ENCODE measurements around the gene ERC2. TPM values are rescaled to one million over a fixed set of nuclear protein-coding genes. Genes with fewer than 3 reads are reported as not detected.

ERC2 gene
- total and polyA plus RNA-seq, 11 donors, result 0.16 to 3.8 (median 1.6) TPM

- TF ChIP-seq POLR2A (IDR thresholded peaks at IDR 0.05) (no peak), CTCF (IDR thresholded peaks at IDR 0.05) (no peak)
- 73 to 78% (median 74%) methylated on average over 2 of the region's 2 CpGs for WGBS, 4 donors
- intact Hi-C loops (cut with DNase I), result loop anchor here in 1 of 10 donors (10.0 kb wide), 1 partner anchor 483 kb away; no protein-coding TSS in a partner anchor
These were observed 230.0 kb downstream of the ERC2 start for GRCh38 chr3:56238299-56238698.

DNA sequence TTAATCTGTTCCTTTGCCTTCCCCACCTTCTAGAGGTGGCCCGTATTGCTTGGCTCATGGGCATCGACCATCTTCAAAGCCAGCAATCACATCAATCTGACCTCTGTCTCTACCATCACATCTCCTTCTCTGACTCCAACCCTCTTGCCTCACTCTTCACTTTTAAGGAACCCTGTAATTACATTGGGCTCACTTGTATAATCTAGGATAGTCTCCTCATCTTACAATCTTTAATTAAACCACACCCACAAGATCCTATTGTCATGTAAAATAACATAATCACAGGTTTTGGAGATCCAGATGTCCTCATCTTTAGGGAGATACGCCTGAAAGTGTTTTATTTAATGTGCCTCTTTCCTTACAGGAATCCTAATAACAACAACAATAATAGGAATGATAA, 234.5 kb downstream of the ERC2 start:
- H3K36me3 ChIP-seq, result no peaks in the 10 kb centered on the region
- TF ChIP-seq CTCF (IDR thresholded peaks at IDR 0.05) (no peak), POLR2A (IDR thresholded peaks at IDR 0.05) (no peak)
- no peaks in the 10 kb centered on the region for H3K4me1 ChIP-seq
- DNase-seq (no peak), ATAC-seq (no peak)
- no peak overlapping the region for H3K27ac ChIP-seq
- no peak overlapping the region for H3K4me3 ChIP-seq
- no peaks in the 10 kb centered on the region for H3K9me3 ChIP-seq
- 81 to 90% (median 87%) methylated on average over 3 of the region's 3 CpGs for WGBS, 4 donors
- H3K27me3 ChIP-seq, result no peaks in the 10 kb centered on the region
- intact Hi-C loops (cut with DNase I), result loop anchor here in 1 of 10 donors (10.0 kb wide), 1 partner anchor 479 kb away; no protein-coding TSS in a partner anchor

More at GRCh38 chr3:56238299-56238698, 230.0 kb downstream of the ERC2 start:
- Histone ChIP-seq H3K27ac (no peak overlapping the region), H3K27me3 (peaks cover 0 to 5% (median 0%) of the 10 kb centered on the region in 9 donors), H3K36me3 (no peaks in the 10 kb centered on the region), H3K4me1 (no peaks in the 10 kb centered on the region), H3K4me3 (no peak overlapping the region), H3K9me3 (no peaks in the 10 kb centered on the region)
- DNase-seq (no peak), ATAC-seq (no peak)

DNA sequence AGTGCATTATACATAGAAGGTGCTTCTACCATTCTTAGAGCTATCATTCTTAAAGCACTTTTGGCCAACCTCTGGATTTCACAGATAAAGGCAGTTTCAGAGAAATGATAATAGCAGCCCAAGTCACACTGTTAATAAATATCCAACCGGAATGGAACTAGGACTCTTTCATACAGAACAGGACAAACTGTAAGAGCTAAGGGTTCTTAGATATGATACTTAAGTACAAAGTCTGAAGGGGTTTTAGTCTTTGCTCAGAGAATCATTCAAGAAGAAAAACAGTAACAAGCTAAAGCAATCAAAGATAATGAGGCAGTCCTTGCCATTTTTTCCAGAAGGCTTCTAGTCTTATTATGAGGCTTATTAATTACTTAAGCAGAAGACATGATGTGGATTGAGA, 239.0 kb downstream of the ERC2 start:
- DNase-seq, result no peak
- TF ChIP-seq CTCF (IDR thresholded peaks at IDR 0.05) (no peak), POLR2A (IDR thresholded peaks at IDR 0.05) (no peak)
- Histone ChIP-seq H3K4me3 (no peak overlapping the region), H3K36me3 (no peaks in the 10 kb centered on the region), H3K4me1 (no peaks in the 10 kb centered on the region), H3K9me3 (no peaks in the 10 kb centered on the region), H3K27me3 (no peaks in the 10 kb centered on the region), H3K27ac (no peak overlapping the region)
- ATAC-seq, result no peak
- 77 to 89% (median 87%) methylated on average over 1 of the region's 1 CpG for WGBS, 4 donors
- intact Hi-C loops (cut with DNase I), result no loop called here

GRCh38 chr3:56222866-56223265, 245.4 kb downstream of the ERC2 start:
- Histone ChIP-seq H3K36me3 (no peaks in the 10 kb centered on the region), H3K9me3 (no peaks in the 10 kb centered on the region), H3K4me1 (no peaks in the 10 kb centered on the region), H3K27ac (no peak overlapping the region), H3K27me3 (no peaks in the 10 kb centered on the region), H3K4me3 (no peak overlapping the region)
- intact Hi-C loops (cut with DNase I), result no loop called here
- DNase-seq (no peak), ATAC-seq (no peak)
- 34 to 73% (median 46%) methylated on average over 2 of the region's 2 CpGs for WGBS, 4 donors
- TF ChIP-seq CTCF (IDR thresholded peaks at IDR 0.05) (no peak), POLR2A (IDR thresholded peaks at IDR 0.05) (no peak)

Data from heart left ventricle (tissue), 16 donors.